Brain microvascular endothelial cell (primary cell): ENCODE data around the gene TOX3.

Experiments used
- DNase-seq: peaks from one replicate; pipeline ENCODE4 v3.0.0-alpha.2; 2020
- H3K27ac ChIP-seq: fragments of 250-450 bp; sonication (Bioruptor Pico); 2 replicates; pipeline ENCODE4 v1.5.1; 2020; ENCODE audit warnings: mild to moderate bottlenecking, moderate library complexity
- H3K27me3 ChIP-seq: fragments of 250-450 bp; sonication (Bioruptor Pico); replicated peaks from 2 replicates; pipeline ENCODE4 v1.5.1; 2020; ENCODE audit warnings: mild to moderate bottlenecking
- H3K36me3 ChIP-seq: fragments of 250-450 bp; sonication (Bioruptor Pico); replicated peaks from 2 replicates; pipeline ENCODE4 v1.5.1; 2020; ENCODE audit warnings: mild to moderate bottlenecking
- H3K4me3 ChIP-seq: 2 replicates; pipeline ENCODE4 v1.5.1; 2011; ENCODE audit warnings: low read depth, mild to moderate bottlenecking, control low read depth, low read length, moderate library complexity
- in situ Hi-C: cut with HindIII; loops from 2 replicates; pipeline ENCODE4 v1.10.0; 2017; ENCODE audit warnings: low sequenced_read_pairs, low pct_ligation_motif_present
- TF ChIP-seq, protein P1 (sequence below): IDR thresholded peaks from 2 replicates; pipeline ENCODE4 v1.5.1; 2011; ENCODE audit warnings: low read depth, mild to moderate bottlenecking, moderate library complexity, low read length, control low read depth, inconsistent platforms; ENCODE audit errors: missing control alignments

The TOX3 gene

GRCh38 chr16:52539191-52539590 lies 7.8 kb downstream of the TOX3 start:
- Histone ChIP-seq H3K4me3 (no peak overlapping the region), H3K27ac (no peak overlapping the region), H3K36me3 (no peaks in the 10 kb centered on the region), H3K27me3 (no peaks in the 10 kb centered on the region)
- no peak for DNase-seq
- TF ChIP-seq, protein P1, sequence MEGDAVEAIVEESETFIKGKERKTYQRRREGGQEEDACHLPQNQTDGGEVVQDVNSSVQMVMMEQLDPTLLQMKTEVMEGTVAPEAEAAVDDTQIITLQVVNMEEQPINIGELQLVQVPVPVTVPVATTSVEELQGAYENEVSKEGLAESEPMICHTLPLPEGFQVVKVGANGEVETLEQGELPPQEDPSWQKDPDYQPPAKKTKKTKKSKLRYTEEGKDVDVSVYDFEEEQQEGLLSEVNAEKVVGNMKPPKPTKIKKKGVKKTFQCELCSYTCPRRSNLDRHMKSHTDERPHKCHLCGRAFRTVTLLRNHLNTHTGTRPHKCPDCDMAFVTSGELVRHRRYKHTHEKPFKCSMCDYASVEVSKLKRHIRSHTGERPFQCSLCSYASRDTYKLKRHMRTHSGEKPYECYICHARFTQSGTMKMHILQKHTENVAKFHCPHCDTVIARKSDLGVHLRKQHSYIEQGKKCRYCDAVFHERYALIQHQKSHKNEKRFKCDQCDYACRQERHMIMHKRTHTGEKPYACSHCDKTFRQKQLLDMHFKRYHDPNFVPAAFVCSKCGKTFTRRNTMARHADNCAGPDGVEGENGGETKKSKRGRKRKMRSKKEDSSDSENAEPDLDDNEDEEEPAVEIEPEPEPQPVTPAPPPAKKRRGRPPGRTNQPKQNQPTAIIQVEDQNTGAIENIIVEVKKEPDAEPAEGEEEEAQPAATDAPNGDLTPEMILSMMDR: no peak
- in situ Hi-C loops: no loop called here

DNA sequence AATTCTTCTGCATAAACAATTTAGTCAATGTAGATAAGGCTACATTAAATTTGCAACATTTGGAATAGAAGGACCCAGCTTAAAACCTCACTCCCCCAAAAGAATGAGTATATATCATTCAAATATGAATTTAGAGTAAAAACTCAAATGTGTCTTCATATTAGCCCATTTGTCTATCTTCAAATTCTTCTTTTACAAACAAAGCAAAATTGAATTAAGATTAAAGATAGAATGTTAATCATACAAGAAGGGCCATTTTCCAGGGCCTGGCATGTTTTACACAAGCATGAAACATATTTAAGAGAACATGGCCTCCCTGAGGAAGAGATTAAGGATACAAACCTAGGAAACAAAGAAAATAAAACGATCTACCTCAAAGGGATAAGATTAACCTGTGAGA lies 8.4 kb downstream of the TOX3 start:
- Histone ChIP-seq H3K4me3 (no peak overlapping the region), H3K27ac (no peak overlapping the region), H3K27me3 (no peaks in the 10 kb centered on the region), H3K36me3 (no peaks in the 10 kb centered on the region)
- no peak for DNase-seq
- TF ChIP-seq, protein P1: no peak
- in situ Hi-C loops: no loop called here

DNA sequence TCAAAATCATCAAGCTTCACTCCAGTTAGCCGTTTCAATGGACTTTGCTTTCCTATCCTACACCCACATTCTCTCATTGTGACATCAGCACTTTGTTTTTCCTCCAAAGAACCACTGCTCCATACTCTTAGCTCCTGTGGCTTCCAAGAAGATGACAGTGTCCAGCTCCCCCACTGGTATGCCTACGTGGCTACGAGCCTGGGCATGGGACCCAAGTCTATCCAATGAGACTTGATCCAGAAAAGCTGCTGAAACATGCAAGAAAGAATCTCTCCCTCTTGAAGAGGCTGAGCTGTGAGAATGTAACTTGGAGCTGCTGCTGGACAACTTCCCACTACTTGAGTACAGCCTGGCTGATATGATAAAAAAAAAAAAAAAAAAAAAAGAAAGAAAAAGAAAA lies 9.4 kb downstream of the TOX3 start:
- TF ChIP-seq, protein P1: no peak

DNA sequence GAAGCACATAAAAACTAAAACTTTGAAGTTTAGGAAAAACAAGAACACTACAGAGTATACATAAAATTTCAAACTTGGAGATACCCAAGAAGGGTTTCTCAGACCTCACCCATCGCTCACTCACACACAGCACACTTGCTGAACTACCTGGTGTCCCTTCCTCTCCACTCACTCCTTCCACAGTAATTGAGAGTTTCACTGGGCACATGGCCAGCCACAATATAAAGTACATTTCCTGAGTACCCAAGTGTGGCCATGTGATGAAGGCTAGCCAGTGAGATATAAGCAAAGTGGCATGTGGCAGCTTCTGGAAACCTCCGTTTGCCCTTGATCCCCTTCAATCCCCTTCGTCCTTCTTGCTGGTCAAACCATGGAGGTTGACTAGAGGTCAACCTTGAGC lies 11.9 kb downstream of the TOX3 start:
- no peaks in the 10 kb centered on the region for H3K27me3 ChIP-seq
- no peak for DNase-seq
- H3K36me3 ChIP-seq: no peaks in the 10 kb centered on the region
- in situ Hi-C loops: no loop called here
- no peak overlapping the region for H3K4me3 ChIP-seq
- TF ChIP-seq, protein P1: no peak
- H3K27ac ChIP-seq: no peak overlapping the region

More for the DNA sequence above, 9.4 kb downstream of the TOX3 start:
- in situ Hi-C loops: no loop called here
- H3K36me3 ChIP-seq: no peaks in the 10 kb centered on the region
- no peak overlapping the region for H3K4me3 ChIP-seq
- H3K27me3 ChIP-seq: no peaks in the 10 kb centered on the region
- H3K27ac ChIP-seq: no peak overlapping the region
- no peak for DNase-seq

- Histone ChIP-seq H3K4me3 (no peak overlapping the region), H3K36me3 (no peaks in the 10 kb centered on the region), H3K27me3 (no peaks in the 10 kb centered on the region), H3K27ac (no peak overlapping the region)
- in situ Hi-C loops: no loop called here
- TF ChIP-seq, protein P1: no peak
- no peak for DNase-seq
These were observed 13.6 kb downstream of the TOX3 start for GRCh38 chr16:52533296-52533695.

- TF ChIP-seq, protein P1: no peak
- Histone ChIP-seq H3K36me3 (no peaks in the 10 kb centered on the region), H3K27me3 (no peaks in the 10 kb centered on the region), H3K4me3 (no peak overlapping the region), H3K27ac (no peak overlapping the region)
- no peak for DNase-seq
- in situ Hi-C loops: no loop called here
These were observed 14.6 kb downstream of the TOX3 start for GRCh38 chr16:52532384-52532783.
